ENCODE measurements around the gene PARP4. TPM values are rescaled to one million over a fixed set of nuclear protein-coding genes. Genes with fewer than 3 reads are reported as not detected.
"Not testable (repeated sequence)": the region's sequence is repeated elsewhere in the genome, so short reads cannot be mapped to it uniquely, and the experiment has no call there.

Gene PARP4
- total and polyA plus RNA-seq, 2 donors = 24.7 to 29.0 TPM

DNA sequence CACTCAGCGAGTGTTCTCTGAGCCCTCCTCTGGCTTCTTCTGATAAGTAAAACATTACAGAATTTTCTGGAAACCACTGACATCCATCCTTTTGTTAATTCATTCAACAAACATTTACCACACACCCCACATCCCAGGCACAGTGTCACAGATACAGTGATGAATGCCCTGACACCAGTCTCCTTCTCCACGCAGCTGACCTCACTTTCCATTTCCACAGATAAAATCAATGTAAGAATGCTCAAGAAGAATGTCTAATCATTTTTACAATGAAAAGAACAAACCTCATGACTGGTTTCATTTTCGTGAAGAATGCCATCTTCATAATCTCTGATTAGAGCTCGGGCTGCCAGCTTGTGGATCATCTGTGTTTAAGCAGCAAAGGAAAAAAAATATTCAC, 69.2 kb downstream of the PARP4 start:
- Histone ChIP-seq H3K9me3 (ENCODE audit: control insufficient read depth in 2 of 2, insufficient read depth in 1 of 2, low read length in 1 of 2) (no peaks in the 10 kb centered on the region), H3K4me1 (ENCODE audit: control insufficient read depth in 2 of 2, insufficient read depth in 2 of 2, low read length in 2 of 2) (no peaks in the 10 kb centered on the region), H3K4me3 (ENCODE audit: low read length in 2 of 2) (no peak overlapping the region), H3K27me3 (ENCODE audit: control insufficient read depth in 2 of 2, insufficient read depth in 1 of 2, low read length in 1 of 2) (no peaks in the 10 kb centered on the region), H3K27ac (ENCODE audit: low read depth in 1 of 2, low read length in 1 of 2) (no peak overlapping the region), H3K36me3 (ENCODE audit: control insufficient read depth in 2 of 2, insufficient read depth in 2 of 2, low read length in 1 of 2) (peaks cover 34 to 41% of the 10 kb centered on the region in 2 donors)
- WGBS = 98% methylated on average over 4 of the region's 4 CpGs
- DNase-seq (ENCODE audit: low read depth in 6 of 9, low spot score in 9 of 9) = no peak

DNA sequence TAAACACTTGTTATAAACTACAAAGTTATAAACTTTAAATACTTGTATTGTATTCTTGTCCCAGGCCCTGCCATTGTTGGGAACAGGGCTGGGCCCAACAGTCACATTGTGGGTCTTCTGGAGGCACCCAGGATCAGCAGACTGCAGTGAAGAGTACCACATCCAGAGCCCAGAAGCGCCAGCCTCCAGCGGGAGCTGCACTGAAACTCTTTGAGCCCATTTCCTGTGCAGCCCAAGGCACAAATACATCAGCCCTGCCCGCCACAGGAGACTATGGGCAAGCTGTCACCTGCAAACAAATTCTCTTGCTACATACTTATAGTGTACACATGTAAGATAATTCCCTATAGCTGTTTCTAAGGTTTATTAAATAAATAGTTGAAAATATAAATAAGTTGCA, 86.5 kb downstream of the PARP4 start:
- not testable (repeated sequence) for DNase-seq (ENCODE audit: low read depth in 6 of 9, low spot score in 9 of 9); H3K4me3 ChIP-seq (ENCODE audit: low read length in 2 of 2); H3K4me1 ChIP-seq (ENCODE audit: control insufficient read depth in 2 of 2, insufficient read depth in 2 of 2, low read length in 2 of 2); H3K27ac ChIP-seq (ENCODE audit: low read depth in 1 of 2, low read length in 1 of 2); H3K27me3 ChIP-seq (ENCODE audit: control insufficient read depth in 2 of 2, insufficient read depth in 1 of 2, low read length in 1 of 2); H3K9me3 ChIP-seq (ENCODE audit: control insufficient read depth in 2 of 2, insufficient read depth in 1 of 2, low read length in 1 of 2)
- WGBS = 92% methylated on average over 3 of the region's 3 CpGs
- peaks cover 8 to 13% of the 10 kb centered on the region in 2 donors for H3K36me3 ChIP-seq (ENCODE audit: control insufficient read depth in 2 of 2, insufficient read depth in 2 of 2, low read length in 1 of 2)

DNA sequence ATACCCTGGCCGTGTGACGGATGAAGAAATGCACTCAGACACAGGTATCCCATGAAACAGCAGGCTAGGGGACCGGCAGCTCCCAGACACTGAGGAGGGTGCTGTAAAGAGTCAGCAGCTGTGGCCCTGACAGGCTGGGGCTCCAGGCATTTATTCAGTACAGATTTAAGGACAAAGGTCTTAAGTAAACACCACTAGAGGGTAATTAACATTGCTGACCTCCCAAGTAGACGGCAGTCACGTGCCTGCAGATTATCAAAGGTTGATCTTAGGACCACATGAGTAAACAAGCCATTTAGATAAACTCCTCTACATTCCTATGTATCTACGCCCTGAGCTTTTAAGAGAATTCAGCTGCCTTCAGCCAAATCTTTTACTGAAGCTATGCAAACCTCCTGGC, 92.9 kb downstream of the PARP4 start:
- H3K27me3 ChIP-seq (ENCODE audit: control insufficient read depth in 2 of 2, insufficient read depth in 1 of 2, low read length in 1 of 2); H3K4me3 ChIP-seq (ENCODE audit: low read length in 2 of 2); DNase-seq (ENCODE audit: low read depth in 6 of 9, low spot score in 9 of 9); H3K4me1 ChIP-seq (ENCODE audit: control insufficient read depth in 2 of 2, insufficient read depth in 2 of 2, low read length in 2 of 2); H3K27ac ChIP-seq (ENCODE audit: low read depth in 1 of 2, low read length in 1 of 2); H3K9me3 ChIP-seq (ENCODE audit: control insufficient read depth in 2 of 2, insufficient read depth in 1 of 2, low read length in 1 of 2): not testable (repeated sequence)
- H3K36me3 ChIP-seq (ENCODE audit: control insufficient read depth in 2 of 2, insufficient read depth in 2 of 2, low read length in 1 of 2) = peaks cover 17 to 19% of the 10 kb centered on the region in 2 donors
- 82% methylated on average over 6 of the region's 6 CpGs for WGBS

DNA sequence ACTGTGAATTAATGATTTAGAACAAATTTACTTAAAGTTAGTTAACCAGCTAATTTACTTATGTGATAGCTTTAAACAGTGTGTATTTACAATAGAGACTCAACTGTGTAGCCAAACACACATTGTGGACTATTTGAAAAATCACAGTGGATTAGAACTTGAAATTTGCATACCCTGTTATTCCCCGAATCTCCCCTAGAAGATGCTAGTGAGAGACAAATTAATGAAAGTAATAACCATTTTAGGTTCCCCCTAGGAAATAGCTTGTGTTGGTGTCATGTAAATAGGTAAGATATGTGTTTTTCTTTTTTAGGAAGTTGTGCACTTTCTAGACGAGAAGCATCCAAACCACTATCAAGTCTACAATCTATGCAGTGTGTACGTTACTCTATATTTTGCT, 104.7 kb downstream of the PARP4 start:
- WGBS = 58% methylated on average over 3 of the region's 3 CpGs
- H3K4me3 ChIP-seq (ENCODE audit: low read length in 2 of 2) = no peak overlapping the region

DNA sequence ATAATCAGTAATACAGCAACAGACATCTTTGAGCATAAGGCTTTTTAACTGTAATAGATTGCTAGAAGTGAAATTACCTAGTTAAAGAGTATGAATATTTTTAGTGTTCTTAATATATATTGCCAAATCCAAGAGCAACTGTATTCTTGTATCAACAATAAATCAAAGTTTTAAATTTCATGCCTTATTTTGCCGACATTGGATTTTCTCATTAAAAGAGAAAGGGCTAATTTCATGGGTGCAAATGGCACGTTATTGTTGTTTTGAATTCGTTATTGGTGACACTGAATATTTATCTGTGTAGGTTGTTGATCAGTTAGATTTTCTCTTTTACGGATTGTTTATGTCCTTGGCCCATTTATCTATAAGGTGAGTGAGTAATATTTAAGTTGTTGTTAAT, 106.1 kb downstream of the PARP4 start:
- H3K36me3 ChIP-seq (ENCODE audit: control insufficient read depth in 2 of 2, insufficient read depth in 2 of 2, low read length in 1 of 2) = no peaks in the 10 kb centered on the region
- no peaks in the 10 kb centered on the region for H3K27me3 ChIP-seq (ENCODE audit: control insufficient read depth in 2 of 2, insufficient read depth in 1 of 2, low read length in 1 of 2)
- H3K9me3 ChIP-seq (ENCODE audit: control insufficient read depth in 2 of 2, insufficient read depth in 1 of 2, low read length in 1 of 2) = no peaks in the 10 kb centered on the region
- 98% methylated on average over 4 of the region's 4 CpGs for WGBS
- DNase-seq (ENCODE audit: low read depth in 6 of 9, low spot score in 9 of 9) = no peak
- no peaks in the 10 kb centered on the region for H3K4me1 ChIP-seq (ENCODE audit: control insufficient read depth in 2 of 2, insufficient read depth in 2 of 2, low read length in 2 of 2)
- H3K27ac ChIP-seq (ENCODE audit: low read depth in 1 of 2, low read length in 1 of 2) = no peak overlapping the region
- no peak overlapping the region for H3K4me3 ChIP-seq (ENCODE audit: low read length in 2 of 2)

More for the DNA sequence above, 104.7 kb downstream of the PARP4 start:
- H3K9me3 ChIP-seq (ENCODE audit: control insufficient read depth in 2 of 2, insufficient read depth in 1 of 2, low read length in 1 of 2) = no peaks in the 10 kb centered on the region
- H3K27me3 ChIP-seq (ENCODE audit: control insufficient read depth in 2 of 2, insufficient read depth in 1 of 2, low read length in 1 of 2) = no peaks in the 10 kb centered on the region
- no peak overlapping the region for H3K27ac ChIP-seq (ENCODE audit: low read depth in 1 of 2, low read length in 1 of 2)
- no peak for DNase-seq (ENCODE audit: low read depth in 6 of 9, low spot score in 9 of 9)
- H3K4me1 ChIP-seq (ENCODE audit: control insufficient read depth in 2 of 2, insufficient read depth in 2 of 2, low read length in 2 of 2) = no peaks in the 10 kb centered on the region
- no peaks in the 10 kb centered on the region for H3K36me3 ChIP-seq (ENCODE audit: control insufficient read depth in 2 of 2, insufficient read depth in 2 of 2, low read length in 1 of 2)

DNA sequence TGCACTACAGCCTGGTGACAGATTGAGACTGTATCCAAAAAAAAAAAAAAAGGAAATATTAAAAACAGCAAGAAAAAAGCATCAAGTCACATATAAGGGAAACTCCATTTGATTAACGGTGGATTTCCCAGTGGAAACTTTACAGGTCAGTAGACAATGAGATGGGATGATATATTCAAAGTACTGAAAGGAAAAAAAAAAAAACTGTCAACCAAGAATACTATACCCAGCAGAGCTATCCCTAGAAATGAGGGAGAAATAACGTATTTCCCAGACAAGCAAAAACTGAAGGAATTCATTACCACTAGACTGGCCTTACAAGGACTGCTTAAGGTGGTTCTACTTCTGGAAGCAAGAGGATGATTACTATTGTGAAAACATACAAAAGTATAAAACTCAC, 115.8 kb downstream of the PARP4 start:
- Histone ChIP-seq H3K4me1 (ENCODE audit: control insufficient read depth in 2 of 2, insufficient read depth in 2 of 2, low read length in 2 of 2) (no peaks in the 10 kb centered on the region), H3K4me3 (ENCODE audit: low read length in 2 of 2) (no peak overlapping the region), H3K9me3 (ENCODE audit: control insufficient read depth in 2 of 2, insufficient read depth in 1 of 2, low read length in 1 of 2) (peaks cover 1 to 5% of the 10 kb centered on the region in 2 donors), H3K27ac (ENCODE audit: low read depth in 1 of 2, low read length in 1 of 2) (no peak overlapping the region), H3K36me3 (ENCODE audit: control insufficient read depth in 2 of 2, insufficient read depth in 2 of 2, low read length in 1 of 2) (no peaks in the 10 kb centered on the region), H3K27me3 (ENCODE audit: control insufficient read depth in 2 of 2, insufficient read depth in 1 of 2, low read length in 1 of 2) (no peaks in the 10 kb centered on the region)
- no peak for DNase-seq (ENCODE audit: low read depth in 6 of 9, low spot score in 9 of 9)
- WGBS = 95% methylated on average over 2 of the region's 2 CpGs

DNA sequence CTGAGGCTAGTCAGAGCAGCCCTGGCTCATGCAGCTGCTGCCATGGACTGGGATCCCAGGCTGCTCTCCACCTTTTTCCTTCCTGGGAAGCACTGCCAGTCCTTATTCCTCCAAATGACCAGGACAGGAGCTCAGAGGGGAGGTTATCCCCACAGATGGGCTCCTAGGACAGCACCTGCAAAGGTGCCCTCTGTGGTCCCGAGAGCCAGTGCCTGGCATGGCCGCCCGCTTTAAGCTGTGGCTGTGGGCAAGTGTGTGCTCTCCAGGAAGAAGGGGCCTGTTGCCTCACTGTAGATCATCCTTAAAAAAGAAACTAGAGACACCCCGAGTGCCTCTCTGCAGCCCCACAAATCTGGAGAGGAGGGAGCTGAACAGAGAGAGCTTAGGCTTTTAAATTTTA, 119.6 kb downstream of the PARP4 start:
- Histone ChIP-seq H3K27me3 (ENCODE audit: control insufficient read depth in 2 of 2, insufficient read depth in 1 of 2, low read length in 1 of 2) (no peaks in the 10 kb centered on the region), H3K9me3 (ENCODE audit: control insufficient read depth in 2 of 2, insufficient read depth in 1 of 2, low read length in 1 of 2) (peaks cover 1 to 5% of the 10 kb centered on the region in 2 donors), H3K4me3 (ENCODE audit: low read length in 2 of 2) (no peak overlapping the region), H3K27ac (ENCODE audit: low read depth in 1 of 2, low read length in 1 of 2) (no peak overlapping the region), H3K36me3 (ENCODE audit: control insufficient read depth in 2 of 2, insufficient read depth in 2 of 2, low read length in 1 of 2) (no peaks in the 10 kb centered on the region), H3K4me1 (ENCODE audit: control insufficient read depth in 2 of 2, insufficient read depth in 2 of 2, low read length in 2 of 2) (no peaks in the 10 kb centered on the region)
- DNase-seq (ENCODE audit: low read depth in 6 of 9, low spot score in 9 of 9) = no peak
- 96% methylated on average over 4 of the region's 4 CpGs for WGBS

DNA sequence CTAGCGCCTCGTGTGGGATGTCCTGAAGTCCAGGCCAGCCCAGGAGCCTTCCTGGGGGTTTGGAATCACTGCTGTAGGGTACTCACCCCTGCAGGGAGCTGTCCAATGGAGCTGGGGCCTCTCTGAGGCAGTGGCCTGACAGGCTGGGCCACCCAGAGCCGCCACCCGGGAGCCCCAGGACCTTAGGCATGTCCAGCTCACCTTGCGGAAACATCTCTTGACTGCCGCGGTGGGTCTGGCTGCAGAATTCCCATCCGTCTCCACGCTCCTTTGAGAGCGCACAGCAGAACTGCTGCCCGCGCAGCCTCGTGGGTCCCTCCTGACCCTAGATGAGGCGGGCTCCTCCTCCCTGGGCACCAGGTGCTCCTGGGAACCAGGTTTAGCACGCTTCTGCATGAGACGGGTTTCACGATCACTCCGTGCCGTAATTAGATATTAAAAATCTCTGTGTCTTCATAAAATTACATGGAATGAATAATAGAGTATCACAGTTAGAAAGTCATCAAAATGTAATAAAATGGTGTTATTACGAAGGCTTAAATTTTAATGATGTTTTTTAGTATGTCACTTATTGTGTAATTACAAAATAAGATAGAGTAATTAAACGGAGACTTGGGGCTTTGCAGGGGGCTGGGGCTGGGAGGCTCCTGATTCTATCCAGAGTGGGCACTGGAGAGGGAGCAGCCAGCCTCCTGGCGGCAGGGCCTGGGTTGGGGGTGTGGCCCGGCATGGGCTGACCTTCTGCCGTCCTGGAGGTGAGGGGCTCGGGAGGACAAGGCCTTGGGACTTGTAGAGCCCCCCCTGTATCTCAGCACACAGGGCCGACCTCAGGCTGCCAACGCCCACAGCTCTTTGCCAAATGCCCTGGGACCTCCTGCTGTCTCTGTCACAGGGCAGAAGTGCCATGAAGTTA, 120.6 kb downstream of the PARP4 start:
- not testable (repeated sequence) for H3K27me3 ChIP-seq (ENCODE audit: control insufficient read depth in 2 of 2, insufficient read depth in 1 of 2, low read length in 1 of 2); H3K36me3 ChIP-seq (ENCODE audit: control insufficient read depth in 2 of 2, insufficient read depth in 2 of 2, low read length in 1 of 2); H3K9me3 ChIP-seq (ENCODE audit: control insufficient read depth in 2 of 2, insufficient read depth in 1 of 2, low read length in 1 of 2); H3K4me1 ChIP-seq (ENCODE audit: control insufficient read depth in 2 of 2, insufficient read depth in 2 of 2, low read length in 2 of 2); DNase-seq (ENCODE audit: low read depth in 6 of 9, low spot score in 9 of 9); H3K27ac ChIP-seq (ENCODE audit: low read depth in 1 of 2, low read length in 1 of 2); H3K4me3 ChIP-seq (ENCODE audit: low read length in 2 of 2)
- 89% methylated on average over 25 of the region's 27 CpGs for WGBS

DNA sequence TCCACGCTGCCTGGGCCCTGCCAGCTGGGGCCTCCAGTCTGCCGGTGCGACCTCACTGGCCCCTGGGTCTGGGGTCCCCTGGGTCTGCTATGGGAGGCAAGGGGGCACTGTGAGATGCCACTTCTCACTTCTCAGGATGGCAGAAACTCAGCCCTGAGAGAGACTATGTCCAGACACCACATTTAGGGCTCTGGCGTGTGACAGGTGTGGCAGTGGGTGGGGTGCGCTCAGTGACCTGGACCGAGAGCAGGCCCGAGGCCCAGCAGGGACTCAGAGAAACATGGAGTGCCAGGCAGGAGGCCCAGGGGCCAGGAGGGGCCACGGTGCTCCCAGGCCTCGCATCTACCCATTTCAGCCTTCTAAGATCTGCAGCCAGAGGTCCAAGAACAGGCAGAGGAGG, 121.8 kb downstream of the PARP4 start:
- 94% methylated on average over 9 of the region's 9 CpGs for WGBS
- not testable (repeated sequence) for DNase-seq (ENCODE audit: low read depth in 6 of 9, low spot score in 9 of 9)

More for the DNA sequence above, 121.8 kb downstream of the PARP4 start:
- H3K27me3 ChIP-seq (ENCODE audit: control insufficient read depth in 2 of 2, insufficient read depth in 1 of 2, low read length in 1 of 2); H3K4me3 ChIP-seq (ENCODE audit: low read length in 2 of 2); H3K36me3 ChIP-seq (ENCODE audit: control insufficient read depth in 2 of 2, insufficient read depth in 2 of 2, low read length in 1 of 2); H3K27ac ChIP-seq (ENCODE audit: low read depth in 1 of 2, low read length in 1 of 2); H3K4me1 ChIP-seq (ENCODE audit: control insufficient read depth in 2 of 2, insufficient read depth in 2 of 2, low read length in 2 of 2); H3K9me3 ChIP-seq (ENCODE audit: control insufficient read depth in 2 of 2, insufficient read depth in 1 of 2, low read length in 1 of 2): not testable (repeated sequence)
